Sigmoid colon (tissue), 4 donors: ENCODE data around the gene PTGIR.

Source experiments
- CTCF ChIP-seq, 4 experiments: fragments of 450-650 bp in 3 of 4; fragments of 200-600 bp in 1 of 4; IDR thresholded peaks; one replicate each; pipeline ENCODE4 v1.5.1; 2016 to 2019; ENCODE audit warnings: antibody characterized with exemption in 4 of 4, mild to moderate bottlenecking in 3 of 4, moderate library complexity in 2 of 4
- EP300 ChIP-seq, 4 donors: sonication (generic); formaldehyde crosslinking; IDR thresholded peaks; one replicate each; pipeline ENCODE4 v1.6.1; 2017; ENCODE audit warnings: antibody characterized with exemption in 4 of 4
- POLR2A ChIP-seq, 2 donors: fragments of 450-650 bp; IDR thresholded peaks; one replicate each; pipeline ENCODE4 v1.6.1; 2016; ENCODE audit warnings: antibody characterized with exemption in 2 of 2, mild to moderate bottlenecking in 2 of 2, moderate library complexity in 2 of 2

DNA sequence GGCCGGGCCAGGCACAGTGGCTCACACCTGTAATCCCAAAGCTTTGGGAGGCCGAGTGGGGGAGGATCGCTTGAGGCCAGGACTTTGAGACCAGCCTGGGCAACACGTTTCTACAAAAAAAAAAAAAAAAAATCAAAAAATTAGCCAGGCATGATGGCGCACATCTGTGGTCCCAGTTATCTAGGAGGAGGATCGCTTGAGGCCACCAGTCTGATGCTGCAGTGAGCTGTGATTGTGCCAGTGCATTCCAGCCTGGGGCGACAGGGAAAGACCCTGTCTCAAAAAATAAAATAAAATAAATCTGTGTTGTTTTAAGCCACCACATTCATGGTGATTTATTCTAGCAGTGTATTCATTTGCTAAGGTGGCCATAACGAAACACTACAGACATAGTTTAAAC, 40.2 kb upstream of the PTGIR start:
- TF ChIP-seq CTCF (IDR thresholded peaks at IDR 0.05) (no peak), POLR2A (IDR thresholded peaks at IDR 0.05) (no peak), EP300 (IDR thresholded peaks at IDR 0.05) (no peak)
